Spleen (tissue), 7 donors: ENCODE results near the gene FOXF2.

ENCODE experiments used
- POLR2A ChIP-seq, 3 donors: fragments of 450-650 bp; IDR thresholded peaks; one replicate each; pipeline ENCODE4 v1.5.1; 2017; ENCODE audit warnings: antibody characterized with exemption in 3 of 3, mild to moderate bottlenecking in 1 of 3
- TF ChIP-seq, protein P1 (sequence below), 11 experiments: fragments of 200-600 bp in 7 of 11; fragments of 450-650 bp in 4 of 11; sonication (generic) in 4 of 11; IDR thresholded peaks in 8 of 11; conservative IDR thresholded peaks in 3 of 11; 1 replicate in 7 of 11; 2 replicates in 4 of 11; pipeline versions ENCODE4 v1.4.0 to v1.8.0; 2016 to 2021; ENCODE audit warnings: antibody characterized with exemption in 11 of 11, inconsistent platforms in 4 of 11, mild to moderate bottlenecking in 1 of 11
- donor health status: DM: no; HTN: no; CAD: no; lungs with moderate emphysema.
- donor health status: DM: no; HTN: no; CAD: no.
- donor health status: DM: no; HTN: no; CAD: no.

DNA sequence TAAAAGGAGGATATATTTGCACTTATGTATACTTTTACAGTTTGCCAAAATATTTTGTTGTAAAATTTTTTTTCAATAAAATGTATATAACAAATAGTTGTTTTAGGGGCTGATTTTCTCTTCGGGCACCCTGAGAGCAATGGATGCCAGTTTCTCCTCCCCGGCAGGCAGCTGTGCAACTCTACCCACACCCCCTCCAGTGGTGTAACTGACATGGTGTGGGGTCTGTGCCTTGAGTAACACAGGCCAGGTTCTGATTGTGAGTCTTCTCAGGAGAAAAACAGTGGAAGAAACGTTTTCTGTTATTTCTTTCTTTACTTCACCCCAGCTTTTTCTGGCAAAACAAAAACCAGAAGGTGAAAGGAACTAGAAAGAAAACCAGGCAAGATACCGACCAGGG lies 6.1 kb downstream of the FOXF2 start:
- TF ChIP-seq POLR2A (IDR thresholded peaks at IDR 0.05): no peak
- TF ChIP-seq, protein P1, sequence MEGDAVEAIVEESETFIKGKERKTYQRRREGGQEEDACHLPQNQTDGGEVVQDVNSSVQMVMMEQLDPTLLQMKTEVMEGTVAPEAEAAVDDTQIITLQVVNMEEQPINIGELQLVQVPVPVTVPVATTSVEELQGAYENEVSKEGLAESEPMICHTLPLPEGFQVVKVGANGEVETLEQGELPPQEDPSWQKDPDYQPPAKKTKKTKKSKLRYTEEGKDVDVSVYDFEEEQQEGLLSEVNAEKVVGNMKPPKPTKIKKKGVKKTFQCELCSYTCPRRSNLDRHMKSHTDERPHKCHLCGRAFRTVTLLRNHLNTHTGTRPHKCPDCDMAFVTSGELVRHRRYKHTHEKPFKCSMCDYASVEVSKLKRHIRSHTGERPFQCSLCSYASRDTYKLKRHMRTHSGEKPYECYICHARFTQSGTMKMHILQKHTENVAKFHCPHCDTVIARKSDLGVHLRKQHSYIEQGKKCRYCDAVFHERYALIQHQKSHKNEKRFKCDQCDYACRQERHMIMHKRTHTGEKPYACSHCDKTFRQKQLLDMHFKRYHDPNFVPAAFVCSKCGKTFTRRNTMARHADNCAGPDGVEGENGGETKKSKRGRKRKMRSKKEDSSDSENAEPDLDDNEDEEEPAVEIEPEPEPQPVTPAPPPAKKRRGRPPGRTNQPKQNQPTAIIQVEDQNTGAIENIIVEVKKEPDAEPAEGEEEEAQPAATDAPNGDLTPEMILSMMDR (IDR thresholded peaks at IDR 0.05 in 8 of 11, conservative IDR thresholded peaks at IDR 0.05 in 3 of 11): no peak
